GM23338 (cell line): ENCODE data around the gene BTBD9. TPM values are rescaled to one million over a fixed set of nuclear protein-coding genes. Genes with fewer than 3 reads are reported as not detected.

Source experiments
- ATAC-seq: fragments of 200-7000 bp; cut with Tn5 transposase; 3 replicates; pipeline ENCODE4 v1.9.1; 2020
- DNase-seq: peaks from one replicate; pipeline ENCODE4 v3.0.0-alpha.2; 2015; ENCODE audit warnings: low spot score
- H2AFZ ChIP-seq: fragments of 200-600 bp; sonication (generic); 2 replicates; pipeline ENCODE4 v1.8.0; 2016; ENCODE audit warnings: antibody characterized with exemption, mild to moderate bottlenecking, moderate library complexity
- H3F3A ChIP-seq: fragments of 200-600 bp; sonication (generic); replicated peaks from 2 replicates; pipeline ENCODE4 v1.8.0; 2017; ENCODE audit warnings: antibody characterized with exemption, mixed run types, low read depth
- H3K27ac ChIP-seq: fragments of 200-600 bp; sonication (generic); 2 replicates; pipeline ENCODE4 v1.6.1; 2016; ENCODE audit warnings: low read depth
- H3K27me3 ChIP-seq: fragments of 200-600 bp; sonication (generic); 2 replicates; pipeline ENCODE4 v1.8.0; 2016; ENCODE audit warnings: mild to moderate bottlenecking, mixed run types, moderate library complexity; ENCODE audit not compliant: insufficient read depth
- H3K36me3 ChIP-seq: fragments of 200-600 bp; sonication (generic); 2 replicates; pipeline ENCODE4 v1.8.0; 2016; ENCODE audit warnings: mild to moderate bottlenecking; ENCODE audit not compliant: insufficient read depth
- H3K4me1 ChIP-seq: fragments of 200-600 bp; sonication (generic); 2 replicates; pipeline ENCODE4 v1.8.0; 2016; ENCODE audit warnings: mild to moderate bottlenecking, moderate library complexity; ENCODE audit not compliant: insufficient read depth
- H3K4me2 ChIP-seq: fragments of 200-600 bp; sonication (generic); 2 replicates; pipeline ENCODE4 v1.7.1; 2017; ENCODE audit warnings: mixed run types
- H3K4me3 ChIP-seq: fragments of 200-600 bp; sonication (generic); 2 replicates; pipeline ENCODE4 v1.6.1; 2016; ENCODE audit warnings: mixed run types
- H3K79me2 ChIP-seq: fragments of 200-600 bp; sonication (generic); replicated peaks from 2 replicates; pipeline ENCODE4 v1.8.0; 2017; ENCODE audit warnings: mild to moderate bottlenecking; ENCODE audit not compliant: insufficient read depth
- H3K9me2 ChIP-seq: fragments of 200-600 bp; sonication (generic); 2 replicates; pipeline ENCODE4 v1.8.0; 2017; ENCODE audit not compliant: insufficient read depth
- H4K20me1 ChIP-seq: fragments of 200-600 bp; sonication (generic); replicated peaks from 2 replicates; pipeline ENCODE4 v1.8.0; 2017; ENCODE audit warnings: mild to moderate bottlenecking; ENCODE audit not compliant: insufficient read depth
- H3K27ac Mint-ChIP-seq: 2 replicates; pipeline ENCODE4 v1.8.0; 2020; ENCODE audit warnings: inconsistent platforms, mild to moderate bottlenecking, moderate library complexity, mixed read lengths
- H3K27me3 Mint-ChIP-seq: 3 replicates; pipeline ENCODE4 v1.8.0; 2022; ENCODE audit warnings: low read depth, mild to moderate bottlenecking, moderate library complexity, mixed read lengths, inconsistent platforms; ENCODE audit not compliant: insufficient read depth, poor library complexity
- H3K36me3 Mint-ChIP-seq: 3 replicates; pipeline ENCODE4 v1.8.0; 2021; ENCODE audit warnings: low read depth, mild to moderate bottlenecking, inconsistent platforms, moderate library complexity, mixed read lengths
- H3K4me1 Mint-ChIP-seq: 3 replicates; pipeline ENCODE4 v1.8.0; 2020; ENCODE audit warnings: mild to moderate bottlenecking, inconsistent platforms, mixed read lengths
- H3K4me3 Mint-ChIP-seq: 3 replicates; pipeline ENCODE4 v1.8.0; 2021; ENCODE audit warnings: moderate library complexity, mild to moderate bottlenecking, inconsistent platforms, mixed read lengths
- H3K9me3 Mint-ChIP-seq: 3 replicates; pipeline ENCODE4 v1.8.0; 2020; ENCODE audit warnings: moderate library complexity, mild to moderate bottlenecking, inconsistent platforms, mixed read lengths
- CREB1 ChIP-seq: fragments of 250-450 bp; sonication (Bioruptor Pico); IDR thresholded peaks from 2 replicates; pipeline ENCODE4 v1.5.0; 2020; ENCODE audit warnings: low read depth, mild to moderate bottlenecking, moderate library complexity
- EZH2 ChIP-seq: fragments of 200-600 bp; sonication (generic); IDR thresholded peaks from one replicate; pipeline ENCODE4 v1.8.0; 2017; ENCODE audit warnings: antibody characterized with exemption, mild to moderate bottlenecking, low read depth; ENCODE audit not compliant: unreplicated experiment
- EZH2phosphoT487 ChIP-seq: fragments of 200-600 bp; sonication (generic); IDR thresholded peaks from one replicate; pipeline ENCODE4 v1.8.1; 2018; ENCODE audit warnings: antibody characterized with exemption; ENCODE audit not compliant: unreplicated experiment
- JUNB ChIP-seq: IDR thresholded peaks from one replicate; pipeline ENCODE4 v1.6.1; 2016; ENCODE audit warnings: antibody characterized with exemption; ENCODE audit not compliant: unreplicated experiment
- NANOG ChIP-seq: IDR thresholded peaks from 2 replicates; pipeline ENCODE4 v1.6.1; 2016; ENCODE audit warnings: antibody characterized with exemption, borderline replicate concordance
- POLR2AphosphoS5 ChIP-seq: IDR thresholded peaks from 2 replicates; pipeline ENCODE4 v1.6.1; 2016; ENCODE audit warnings: antibody characterized with exemption, low read depth
- STAT1 ChIP-seq: IDR thresholded peaks from one replicate; pipeline ENCODE4 v1.6.1; 2016; ENCODE audit warnings: antibody characterized with exemption; ENCODE audit not compliant: unreplicated experiment
- ZNF114 ChIP-seq: fragments of 250-450 bp; sonication (Bioruptor Pico); IDR thresholded peaks from 2 replicates; pipeline ENCODE4 v1.5.0; 2020; ENCODE audit warnings: mild to moderate bottlenecking, moderate library complexity
- ZNF331 ChIP-seq: fragments of 250-450 bp; sonication (Bioruptor Pico); IDR thresholded peaks from 2 replicates; pipeline ENCODE4 v1.5.0; 2020; ENCODE audit warnings: low read depth, mild to moderate bottlenecking, moderate library complexity
- polyA plus RNA-seq: library from polyadenylated mRNA; unstranded; fragments of >200 nt; fragmentation: Nextera tagmentation; extraction: Ambion mirVana; gene quantifications from 2 replicates; pipeline ENCODE4 v1.2.1, GENCODE V29; 2016
- total RNA-seq: library from RNA; depleted of rRNA; stranded (reverse); fragments of >200 nt; shearing (Covaris generic); gene quantifications from 2 replicates; pipeline ENCODE4 v1.2.3, GENCODE V29; 2014
- TF ChIP-seq, protein P1 (sequence below): IDR thresholded peaks from one replicate; pipeline ENCODE4 v1.6.1; 2018; ENCODE audit warnings: antibody characterized with exemption; ENCODE audit not compliant: unreplicated experiment
- TF ChIP-seq, protein P2 (sequence below): IDR thresholded peaks from 2 replicates; pipeline ENCODE4 v1.6.1; 2016; ENCODE audit warnings: antibody characterized with exemption
- TF ChIP-seq, protein P3 (sequence below): fragments of 250-450 bp; sonication (Bioruptor Pico); IDR thresholded peaks from 2 replicates; pipeline ENCODE4 v1.5.0; 2020; ENCODE audit warnings: mild to moderate bottlenecking, moderate library complexity
- TF ChIP-seq, protein P4 (sequence below), 2 experiments: fragments of 200-600 bp in 1 of 2; sonication (generic) in 1 of 2; conservative IDR thresholded peaks; 2 replicates each; pipeline versions ENCODE4 v1.5.1 to v1.6.1; 2016 to 2017; ENCODE audit warnings: antibody characterized with exemption in 2 of 2, low read depth in 2 of 2, mild to moderate bottlenecking in 2 of 2, moderate library complexity in 1 of 2

Gene BTBD9
- total and polyA plus RNA-seq, 2 experiments from 2014 or later: 4.2 to 5.3 TPM

DNA sequence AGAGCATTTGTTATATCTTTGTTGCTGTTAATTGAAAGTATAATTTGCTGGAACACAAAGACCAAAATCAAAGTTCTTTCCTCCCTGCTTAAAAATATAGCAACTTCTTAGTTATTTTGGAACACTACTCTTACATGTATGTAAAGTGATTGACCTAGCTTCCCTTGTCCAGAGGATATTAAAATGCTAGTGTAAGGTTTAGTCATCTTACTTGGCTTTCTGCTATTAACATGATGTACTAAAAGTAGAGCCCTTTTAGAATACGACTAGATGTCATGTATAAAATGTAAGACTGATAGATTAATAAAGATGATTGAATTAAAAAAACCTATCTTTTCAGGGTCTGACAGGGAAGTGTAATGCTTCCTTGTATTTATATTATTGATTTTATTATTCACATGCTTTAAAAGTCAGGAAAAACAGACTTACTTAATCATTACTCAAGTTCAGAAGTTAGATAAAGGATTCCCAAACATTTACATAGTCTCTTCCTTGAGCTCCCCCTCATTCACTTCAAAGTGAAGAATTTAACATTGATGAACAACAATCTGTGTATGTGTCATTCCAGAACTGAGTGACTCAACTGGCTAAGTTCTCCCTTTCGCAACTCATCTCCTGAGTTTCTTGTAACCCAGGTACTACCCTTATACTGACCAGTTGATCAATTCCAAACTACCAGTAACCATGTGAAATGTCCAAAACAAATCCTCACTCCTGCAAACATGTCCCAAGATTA lies 50.9 kb downstream of the BTBD9 start:
- H3K9me2 ChIP-seq: no peaks in the 10 kb centered on the region
- H3K4me1 Mint-ChIP-seq: no peaks in the 10 kb centered on the region
- DNase-seq (no peak), ATAC-seq (no peak)
- H2AFZ ChIP-seq: no peak overlapping the region
- H4K20me1 ChIP-seq: no peaks in the 10 kb centered on the region
- no peaks in the 10 kb centered on the region for H3K36me3 ChIP-seq
- H3K4me1 ChIP-seq: no peaks in the 10 kb centered on the region
- H3K79me2 ChIP-seq: no peaks in the 10 kb centered on the region
- TF ChIP-seq STAT1 (no peak), ZNF114 (CRISPR knock-in tag) (no peak), POLR2AphosphoS5 (no peak), ZNF331 (CRISPR knock-in tag) (no peak), JUNB (no peak), EZH2 (no peak), NANOG (no peak), EZH2phosphoT487 (no peak), CREB1 (CRISPR knock-in tag) (no peak)
- TF ChIP-seq, protein P1, sequence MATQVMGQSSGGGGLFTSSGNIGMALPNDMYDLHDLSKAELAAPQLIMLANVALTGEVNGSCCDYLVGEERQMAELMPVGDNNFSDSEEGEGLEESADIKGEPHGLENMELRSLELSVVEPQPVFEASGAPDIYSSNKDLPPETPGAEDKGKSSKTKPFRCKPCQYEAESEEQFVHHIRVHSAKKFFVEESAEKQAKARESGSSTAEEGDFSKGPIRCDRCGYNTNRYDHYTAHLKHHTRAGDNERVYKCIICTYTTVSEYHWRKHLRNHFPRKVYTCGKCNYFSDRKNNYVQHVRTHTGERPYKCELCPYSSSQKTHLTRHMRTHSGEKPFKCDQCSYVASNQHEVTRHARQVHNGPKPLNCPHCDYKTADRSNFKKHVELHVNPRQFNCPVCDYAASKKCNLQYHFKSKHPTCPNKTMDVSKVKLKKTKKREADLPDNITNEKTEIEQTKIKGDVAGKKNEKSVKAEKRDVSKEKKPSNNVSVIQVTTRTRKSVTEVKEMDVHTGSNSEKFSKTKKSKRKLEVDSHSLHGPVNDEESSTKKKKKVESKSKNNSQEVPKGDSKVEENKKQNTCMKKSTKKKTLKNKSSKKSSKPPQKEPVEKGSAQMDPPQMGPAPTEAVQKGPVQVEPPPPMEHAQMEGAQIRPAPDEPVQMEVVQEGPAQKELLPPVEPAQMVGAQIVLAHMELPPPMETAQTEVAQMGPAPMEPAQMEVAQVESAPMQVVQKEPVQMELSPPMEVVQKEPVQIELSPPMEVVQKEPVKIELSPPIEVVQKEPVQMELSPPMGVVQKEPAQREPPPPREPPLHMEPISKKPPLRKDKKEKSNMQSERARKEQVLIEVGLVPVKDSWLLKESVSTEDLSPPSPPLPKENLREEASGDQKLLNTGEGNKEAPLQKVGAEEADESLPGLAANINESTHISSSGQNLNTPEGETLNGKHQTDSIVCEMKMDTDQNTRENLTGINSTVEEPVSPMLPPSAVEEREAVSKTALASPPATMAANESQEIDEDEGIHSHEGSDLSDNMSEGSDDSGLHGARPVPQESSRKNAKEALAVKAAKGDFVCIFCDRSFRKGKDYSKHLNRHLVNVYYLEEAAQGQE: no peak
- TF ChIP-seq, protein P2, sequence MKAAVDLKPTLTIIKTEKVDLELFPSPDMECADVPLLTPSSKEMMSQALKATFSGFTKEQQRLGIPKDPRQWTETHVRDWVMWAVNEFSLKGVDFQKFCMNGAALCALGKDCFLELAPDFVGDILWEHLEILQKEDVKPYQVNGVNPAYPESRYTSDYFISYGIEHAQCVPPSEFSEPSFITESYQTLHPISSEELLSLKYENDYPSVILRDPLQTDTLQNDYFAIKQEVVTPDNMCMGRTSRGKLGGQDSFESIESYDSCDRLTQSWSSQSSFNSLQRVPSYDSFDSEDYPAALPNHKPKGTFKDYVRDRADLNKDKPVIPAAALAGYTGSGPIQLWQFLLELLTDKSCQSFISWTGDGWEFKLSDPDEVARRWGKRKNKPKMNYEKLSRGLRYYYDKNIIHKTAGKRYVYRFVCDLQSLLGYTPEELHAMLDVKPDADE: no peak
- TF ChIP-seq, protein P3, sequence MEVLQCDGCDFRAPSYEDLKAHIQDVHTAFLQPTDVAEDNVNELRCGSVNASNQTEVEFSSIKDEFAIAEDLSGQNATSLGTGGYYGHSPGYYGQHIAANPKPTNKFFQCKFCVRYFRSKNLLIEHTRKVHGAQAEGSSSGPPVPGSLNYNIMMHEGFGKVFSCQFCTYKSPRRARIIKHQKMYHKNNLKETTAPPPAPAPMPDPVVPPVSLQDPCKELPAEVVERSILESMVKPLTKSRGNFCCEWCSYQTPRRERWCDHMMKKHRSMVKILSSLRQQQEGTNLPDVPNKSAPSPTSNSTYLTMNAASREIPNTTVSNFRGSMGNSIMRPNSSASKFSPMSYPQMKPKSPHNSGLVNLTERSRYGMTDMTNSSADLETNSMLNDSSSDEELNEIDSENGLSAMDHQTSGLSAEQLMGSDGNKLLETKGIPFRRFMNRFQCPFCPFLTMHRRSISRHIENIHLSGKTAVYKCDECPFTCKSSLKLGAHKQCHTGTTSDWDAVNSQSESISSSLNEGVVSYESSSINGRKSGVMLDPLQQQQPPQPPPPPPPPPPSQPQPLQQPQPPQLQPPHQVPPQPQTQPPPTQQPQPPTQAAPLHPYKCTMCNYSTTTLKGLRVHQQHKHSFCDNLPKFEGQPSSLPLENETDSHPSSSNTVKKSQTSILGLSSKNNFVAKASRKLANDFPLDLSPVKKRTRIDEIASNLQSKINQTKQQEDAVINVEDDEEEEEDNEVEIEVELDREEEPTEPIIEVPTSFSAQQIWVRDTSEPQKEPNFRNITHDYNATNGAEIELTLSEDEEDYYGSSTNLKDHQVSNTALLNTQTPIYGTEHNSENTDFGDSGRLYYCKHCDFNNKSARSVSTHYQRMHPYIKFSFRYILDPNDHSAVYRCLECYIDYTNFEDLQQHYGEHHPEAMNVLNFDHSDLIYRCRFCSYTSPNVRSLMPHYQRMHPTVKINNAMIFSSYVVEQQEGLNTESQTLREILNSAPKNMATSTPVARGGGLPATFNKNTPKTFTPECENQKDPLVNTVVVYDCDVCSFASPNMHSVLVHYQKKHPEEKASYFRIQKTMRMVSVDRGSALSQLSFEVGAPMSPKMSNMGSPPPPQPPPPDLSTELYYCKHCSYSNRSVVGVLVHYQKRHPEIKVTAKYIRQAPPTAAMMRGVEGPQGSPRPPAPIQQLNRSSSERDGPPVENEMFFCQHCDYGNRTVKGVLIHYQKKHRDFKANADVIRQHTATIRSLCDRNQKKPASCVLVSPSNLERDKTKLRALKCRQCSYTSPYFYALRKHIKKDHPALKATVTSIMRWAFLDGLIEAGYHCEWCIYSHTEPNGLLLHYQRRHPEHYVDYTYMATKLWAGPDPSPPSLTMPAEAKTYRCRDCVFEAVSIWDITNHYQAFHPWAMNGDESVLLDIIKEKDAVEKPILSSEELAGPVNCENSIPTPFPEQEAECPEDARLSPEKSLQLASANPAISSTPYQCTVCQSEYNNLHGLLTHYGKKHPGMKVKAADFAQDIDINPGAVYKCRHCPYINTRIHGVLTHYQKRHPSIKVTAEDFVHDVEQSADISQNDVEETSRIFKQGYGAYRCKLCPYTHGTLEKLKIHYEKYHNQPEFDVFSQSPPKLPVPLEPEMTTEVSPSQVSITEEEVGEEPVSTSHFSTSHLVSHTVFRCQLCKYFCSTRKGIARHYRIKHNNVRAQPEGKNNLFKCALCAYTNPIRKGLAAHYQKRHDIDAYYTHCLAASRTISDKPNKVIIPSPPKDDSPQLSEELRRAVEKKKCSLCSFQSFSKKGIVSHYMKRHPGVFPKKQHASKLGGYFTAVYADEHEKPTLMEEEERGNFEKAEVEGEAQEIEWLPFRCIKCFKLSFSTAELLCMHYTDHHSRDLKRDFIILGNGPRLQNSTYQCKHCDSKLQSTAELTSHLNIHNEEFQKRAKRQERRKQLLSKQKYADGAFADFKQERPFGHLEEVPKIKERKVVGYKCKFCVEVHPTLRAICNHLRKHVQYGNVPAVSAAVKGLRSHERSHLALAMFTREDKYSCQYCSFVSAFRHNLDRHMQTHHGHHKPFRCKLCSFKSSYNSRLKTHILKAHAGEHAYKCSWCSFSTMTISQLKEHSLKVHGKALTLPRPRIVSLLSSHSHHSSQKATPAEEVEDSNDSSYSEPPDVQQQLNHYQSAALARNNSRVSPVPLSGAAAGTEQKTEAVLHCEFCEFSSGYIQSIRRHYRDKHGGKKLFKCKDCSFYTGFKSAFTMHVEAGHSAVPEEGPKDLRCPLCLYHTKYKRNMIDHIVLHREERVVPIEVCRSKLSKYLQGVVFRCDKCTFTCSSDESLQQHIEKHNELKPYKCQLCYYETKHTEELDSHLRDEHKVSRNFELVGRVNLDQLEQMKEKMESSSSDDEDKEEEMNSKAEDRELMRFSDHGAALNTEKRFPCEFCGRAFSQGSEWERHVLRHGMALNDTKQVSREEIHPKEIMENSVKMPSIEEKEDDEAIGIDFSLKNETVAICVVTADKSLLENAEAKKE: no peak
- TF ChIP-seq, protein P4, sequence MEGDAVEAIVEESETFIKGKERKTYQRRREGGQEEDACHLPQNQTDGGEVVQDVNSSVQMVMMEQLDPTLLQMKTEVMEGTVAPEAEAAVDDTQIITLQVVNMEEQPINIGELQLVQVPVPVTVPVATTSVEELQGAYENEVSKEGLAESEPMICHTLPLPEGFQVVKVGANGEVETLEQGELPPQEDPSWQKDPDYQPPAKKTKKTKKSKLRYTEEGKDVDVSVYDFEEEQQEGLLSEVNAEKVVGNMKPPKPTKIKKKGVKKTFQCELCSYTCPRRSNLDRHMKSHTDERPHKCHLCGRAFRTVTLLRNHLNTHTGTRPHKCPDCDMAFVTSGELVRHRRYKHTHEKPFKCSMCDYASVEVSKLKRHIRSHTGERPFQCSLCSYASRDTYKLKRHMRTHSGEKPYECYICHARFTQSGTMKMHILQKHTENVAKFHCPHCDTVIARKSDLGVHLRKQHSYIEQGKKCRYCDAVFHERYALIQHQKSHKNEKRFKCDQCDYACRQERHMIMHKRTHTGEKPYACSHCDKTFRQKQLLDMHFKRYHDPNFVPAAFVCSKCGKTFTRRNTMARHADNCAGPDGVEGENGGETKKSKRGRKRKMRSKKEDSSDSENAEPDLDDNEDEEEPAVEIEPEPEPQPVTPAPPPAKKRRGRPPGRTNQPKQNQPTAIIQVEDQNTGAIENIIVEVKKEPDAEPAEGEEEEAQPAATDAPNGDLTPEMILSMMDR (conservative IDR thresholded peaks at IDR 0.05; ENCODE audit: low read depth in 2 of 2): no peak
- H3K4me3 Mint-ChIP-seq: no peak overlapping the region
- no peak overlapping the region for H3K27ac Mint-ChIP-seq
- H3K27me3 Mint-ChIP-seq: peaks cover 1% of the 10 kb centered on the region
- no peaks in the 10 kb centered on the region for H3K27me3 ChIP-seq
- no peak overlapping the region for H3K4me2 ChIP-seq
- H3F3A ChIP-seq: no peaks in the 10 kb centered on the region
- H3K36me3 Mint-ChIP-seq: no peaks in the 10 kb centered on the region
- no peak overlapping the region for H3K27ac ChIP-seq
- H3K9me3 Mint-ChIP-seq: no peaks in the 10 kb centered on the region
- no peak overlapping the region for H3K4me3 ChIP-seq
